ENCODE results near the gene ASS1.

DNA sequence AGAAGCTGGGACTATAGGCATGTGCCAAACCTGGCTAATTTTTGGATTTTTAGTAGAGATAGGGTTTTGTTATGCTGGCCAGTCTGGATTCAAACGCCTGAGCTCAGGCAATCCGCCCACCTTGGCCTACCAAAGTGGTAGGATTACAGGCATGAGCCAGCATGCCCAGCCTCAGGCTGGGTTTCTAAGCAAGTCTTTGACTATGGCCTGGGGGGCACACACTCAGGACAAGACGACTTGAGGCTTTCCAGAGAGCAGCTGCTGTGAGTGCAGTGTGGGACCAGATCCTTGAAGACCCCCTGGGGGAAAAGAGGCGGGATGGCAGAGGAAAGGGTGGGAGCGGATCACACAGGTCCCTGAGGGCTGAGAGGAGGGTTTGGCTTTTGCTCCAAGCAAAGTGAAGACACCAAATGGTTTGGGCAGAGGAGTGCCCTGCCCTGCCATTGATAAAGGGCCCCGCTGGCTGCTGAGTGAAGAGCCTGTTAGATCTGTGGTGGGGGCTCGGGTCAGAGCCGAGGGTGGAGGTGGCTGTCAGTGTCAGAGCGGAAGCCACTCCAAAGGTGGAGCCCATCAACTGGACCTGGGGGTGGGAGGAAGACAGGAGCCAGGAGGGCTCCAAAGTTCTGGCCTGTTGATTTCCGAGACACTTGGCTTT lies 87.8 kb downstream of the ASS1 start:
- TF ChIP-seq CTCF (IDR thresholded peaks at IDR 0.05), result no peak
- TF ChIP-seq POLR2A (IDR thresholded peaks at IDR 0.05), result no peak

Data from Peyer's patch (tissue), 4 donors.